A549 treated with dexamethasone at 1 μM for 4 hours (cell line): Measurements from ENCODE around the gene LRRC17. TPM values are rescaled to one million over a fixed set of nuclear protein-coding genes. Genes with fewer than 3 reads are reported as not detected.

Experiments
- total RNA-seq: library from RNA; stranded (reverse); fragments of 200-300 nt; extraction: Qiagen RNA extraction; gene quantifications from 5 replicates; pipeline ENCODE4 v1.2.3, GENCODE V29; 2022

Gene LRRC17, protein sequence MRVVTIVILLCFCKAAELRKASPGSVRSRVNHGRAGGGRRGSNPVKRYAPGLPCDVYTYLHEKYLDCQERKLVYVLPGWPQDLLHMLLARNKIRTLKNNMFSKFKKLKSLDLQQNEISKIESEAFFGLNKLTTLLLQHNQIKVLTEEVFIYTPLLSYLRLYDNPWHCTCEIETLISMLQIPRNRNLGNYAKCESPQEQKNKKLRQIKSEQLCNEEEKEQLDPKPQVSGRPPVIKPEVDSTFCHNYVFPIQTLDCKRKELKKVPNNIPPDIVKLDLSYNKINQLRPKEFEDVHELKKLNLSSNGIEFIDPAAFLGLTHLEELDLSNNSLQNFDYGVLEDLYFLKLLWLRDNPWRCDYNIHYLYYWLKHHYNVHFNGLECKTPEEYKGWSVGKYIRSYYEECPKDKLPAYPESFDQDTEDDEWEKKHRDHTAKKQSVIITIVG
- 0.03 to 0.13 TPM (median 0.06 TPM) in 4 of 5 replicates, not detected in the other for total RNA-seq

DNA sequence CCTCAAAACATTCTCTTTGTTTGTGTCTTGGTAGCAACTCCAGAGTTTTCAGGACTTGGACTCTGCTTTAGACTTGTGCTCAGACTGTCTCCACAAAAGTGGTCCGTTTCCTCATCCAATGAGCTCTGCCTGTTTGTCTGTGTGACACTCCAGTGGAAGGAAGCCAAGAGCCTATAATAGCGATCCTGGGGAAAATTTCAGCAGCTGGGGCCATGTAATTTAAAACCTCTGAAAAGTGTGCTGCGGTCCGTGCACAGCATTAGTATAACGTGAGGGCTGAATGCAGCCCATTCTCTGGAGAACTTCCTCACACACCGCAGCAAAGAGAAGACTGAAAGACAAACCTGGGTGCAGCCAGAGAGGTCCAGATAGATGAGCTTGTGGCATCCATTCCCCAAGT, at the start of gene LRRC17:
Gene LRRC17, plus strand, starts transcription at position 259 of the 400 bp plus-strand sequence. CDS start 20,914 bp downstream, outside the sequence.

Other genes with a start within 250 kb of the LRRC17 start
- gene POLR2J2, start 241.3 kb upstream of the LRRC17 start, total RNA-seq = 0.13 to 0.41 TPM (median 0.32 TPM) in 4 of 5 replicates, not detected in the other
- gene FAM185A, start 164.0 kb upstream of the LRRC17 start, total RNA-seq = 5.0 to 7.1 TPM (median 6.7 TPM) in 5 replicates
- gene FBXL13, start 161.8 kb downstream of the LRRC17 start, total RNA-seq = 0.09 to 0.62 TPM (median 0.31 TPM) in 5 replicates
- gene ARMC10, start 162.1 kb downstream of the LRRC17 start, total RNA-seq = 21.3 to 31.5 TPM (median 30.0 TPM) in 5 replicates
- 2.7 to 4.9 TPM (median 3.7 TPM) in 5 replicates for gene NAPEPLD, start 236.1 kb downstream of the LRRC17 start, total RNA-seq